Neural crest cell (in vitro differentiated cells): Measurements from ENCODE around the gene SOCS6. TPM values are rescaled to one million over a fixed set of nuclear protein-coding genes. Genes with fewer than 3 reads are reported as not detected.

Experiments used
- DNase-seq: peaks from one replicate; pipeline ENCODE4 v3.0.0; 2021; ENCODE audit warnings: low read depth, mixed read lengths, low spot score
- H3K27ac Mint-ChIP-seq: one replicate; pipeline ENCODE4 v1.8.0; 2021; ENCODE audit warnings: mild to moderate bottlenecking, mixed read lengths; ENCODE audit not compliant: unreplicated experiment
- H3K27me3 Mint-ChIP-seq: 2 replicates; pipeline ENCODE4 v1.8.0; 2021; ENCODE audit warnings: low read depth, mild to moderate bottlenecking, mixed read lengths
- H3K36me3 Mint-ChIP-seq: 2 replicates; pipeline ENCODE4 v1.8.0; 2021; ENCODE audit warnings: low read depth, mild to moderate bottlenecking, mixed read lengths
- H3K4me1 Mint-ChIP-seq: 2 replicates; pipeline ENCODE4 v1.8.0; 2021; ENCODE audit warnings: mixed read lengths
- H3K4me3 Mint-ChIP-seq: one replicate; pipeline ENCODE4 v1.8.0; 2021; ENCODE audit warnings: mild to moderate bottlenecking, mixed read lengths
- H3K9me3 Mint-ChIP-seq: 2 replicates; pipeline ENCODE4 v1.8.0; 2021; ENCODE audit warnings: mixed read lengths
- CTCF ChIP-seq: fragments of 200-600 bp; sonication (generic); conservative IDR thresholded peaks from 2 replicates; pipeline ENCODE4 v1.5.0; 2021; ENCODE audit warnings: antibody characterized with exemption, mild to moderate bottlenecking
- total RNA-seq: library from RNA; stranded (reverse); gene quantifications from 2 replicates; pipeline ENCODE4 v1.2.1, GENCODE V29; 2021

Gene SOCS6
- total RNA-seq, 1 donor from 2014 or later = 28.9 TPM

- H3K36me3 Mint-ChIP-seq = peaks cover 5% of the 10 kb centered on the region
- TF ChIP-seq CTCF = no peak
- H3K27me3 Mint-ChIP-seq = no peaks in the 10 kb centered on the region
- no peak overlapping the region for H3K27ac Mint-ChIP-seq
- H3K4me1 Mint-ChIP-seq = peaks cover 69% of the 10 kb centered on the region
- DNase-seq = no peak
- no peaks in the 10 kb centered on the region for H3K9me3 Mint-ChIP-seq
- H3K4me3 Mint-ChIP-seq = no peak overlapping the region
These were observed 5.8 kb downstream of the SOCS6 start for GRCh38 chr18:70294471-70295191.

GRCh38 chr18:70295192-70296188 is 6.6 kb downstream of the SOCS6 start:
- no peak for DNase-seq
- peaks cover 61% of the 10 kb centered on the region for H3K4me1 Mint-ChIP-seq
- H3K9me3 Mint-ChIP-seq = no peaks in the 10 kb centered on the region
- peak overlapping the region; percentile 63 for H3K27ac Mint-ChIP-seq
- H3K36me3 Mint-ChIP-seq = peaks cover 2% of the 10 kb centered on the region
- H3K4me3 Mint-ChIP-seq = peak overlapping the region; percentile 60
- TF ChIP-seq CTCF = no peak
- no peaks in the 10 kb centered on the region for H3K27me3 Mint-ChIP-seq

- no peak for TF ChIP-seq CTCF
- Mint-ChIP-seq H3K36me3 (peaks cover 2% of the 10 kb centered on the region), H3K4me3 (peak overlapping the region; percentile 60), H3K4me1 (peaks cover 53% of the 10 kb centered on the region), H3K9me3 (no peaks in the 10 kb centered on the region), H3K27ac (peak overlapping the region; percentile 83), H3K27me3 (no peaks in the 10 kb centered on the region)
- peak; percentile 12 for DNase-seq
These were observed 7.4 kb downstream of the SOCS6 start for GRCh38 chr18:70296289-70296688.

- Mint-ChIP-seq H3K4me1 (peaks cover 48% of the 10 kb centered on the region), H3K4me3 (no peak overlapping the region), H3K27me3 (no peaks in the 10 kb centered on the region), H3K9me3 (no peaks in the 10 kb centered on the region), H3K36me3 (peaks cover 2% of the 10 kb centered on the region), H3K27ac (no peak overlapping the region)
- DNase-seq = no peak
- no peak for TF ChIP-seq CTCF
These were observed 7.9 kb downstream of the SOCS6 start for GRCh38 chr18:70296781-70297180.

- H3K4me3 Mint-ChIP-seq = no peak overlapping the region
- no peak for DNase-seq
- peaks cover 6% of the 10 kb centered on the region for H3K36me3 Mint-ChIP-seq
- TF ChIP-seq CTCF = no peak
- H3K27ac Mint-ChIP-seq = no peak overlapping the region
- peaks cover 4% of the 10 kb centered on the region for H3K9me3 Mint-ChIP-seq
- no peaks in the 10 kb centered on the region for H3K27me3 Mint-ChIP-seq
- peaks cover 30% of the 10 kb centered on the region for H3K4me1 Mint-ChIP-seq
These were observed 10.5 kb downstream of the SOCS6 start for GRCh38 chr18:70299393-70299792.
